Thoracic aorta (tissue), 2 donors: ENCODE measurements around the gene BPHL. TPM values are rescaled to one million over a fixed set of nuclear protein-coding genes. Genes with fewer than 3 reads are reported as not detected.

Source experiments
- ATAC-seq: fragments of 150-250 bp; one replicate; pipeline ENCODE4 v1.8.0; 2017; ENCODE audit warnings: low read depth; ENCODE audit not compliant: insufficient number of reproducible peaks, low FRiP score
- DNase-seq: peaks from one replicate; pipeline ENCODE4 v3.0.0-alpha.2; 2020; ENCODE audit warnings: low spot score
- H3K27ac ChIP-seq, 2 donors: fragments of 200-600 bp; sonication (generic); 1 replicate in 1 of 2; 2 replicates in 1 of 2; pipeline ENCODE4 v1.5.1; 2016; ENCODE audit warnings: mild to moderate bottlenecking in 2 of 2, moderate library complexity in 2 of 2
- H3K27me3 ChIP-seq: fragments of 200-600 bp; sonication (generic); replicated peaks from 2 replicates; pipeline ENCODE4 v1.6.0; 2016; ENCODE audit warnings: mild to moderate bottlenecking; ENCODE audit not compliant: insufficient read depth
- H3K36me3 ChIP-seq: fragments of 200-600 bp; sonication (generic); one replicate; pipeline ENCODE4 v1.5.1; 2016
- H3K4me1 ChIP-seq, 2 donors: fragments of 200-600 bp; sonication (generic); 1 replicate in 1 of 2; 2 replicates in 1 of 2; pipeline versions ENCODE4 v1.5.1 to v1.6.0; 2016; ENCODE audit warnings: low read depth in 2 of 2, mild to moderate bottlenecking in 1 of 2; ENCODE audit not compliant: control insufficient read depth in 1 of 2
- H3K4me3 ChIP-seq: fragments of 200-600 bp; sonication (generic); 2 replicates; pipeline ENCODE4 v1.5.1; 2016; ENCODE audit warnings: mild to moderate bottlenecking
- H3K9me3 ChIP-seq: fragments of 200-600 bp; sonication (generic); 2 replicates; pipeline ENCODE4 v1.5.1; 2016
- total RNA-seq, 2 donors: library from RNA; depleted of rRNA; stranded (reverse); fragments of >200 nt; gene quantifications; one replicate each; pipeline versions ENCODE4 v1.1.0 to v1.2.3, GENCODE V29; 2016
- TF ChIP-seq, protein P1 (sequence below): fragments of 200-600 bp; sonication (generic); IDR thresholded peaks from one replicate; pipeline ENCODE4 v1.5.1; 2019; ENCODE audit warnings: antibody characterized with exemption

BPHL gene
- total RNA-seq, 2 donors from 2014 or later: 3.8 to 4.2 TPM

DNA sequence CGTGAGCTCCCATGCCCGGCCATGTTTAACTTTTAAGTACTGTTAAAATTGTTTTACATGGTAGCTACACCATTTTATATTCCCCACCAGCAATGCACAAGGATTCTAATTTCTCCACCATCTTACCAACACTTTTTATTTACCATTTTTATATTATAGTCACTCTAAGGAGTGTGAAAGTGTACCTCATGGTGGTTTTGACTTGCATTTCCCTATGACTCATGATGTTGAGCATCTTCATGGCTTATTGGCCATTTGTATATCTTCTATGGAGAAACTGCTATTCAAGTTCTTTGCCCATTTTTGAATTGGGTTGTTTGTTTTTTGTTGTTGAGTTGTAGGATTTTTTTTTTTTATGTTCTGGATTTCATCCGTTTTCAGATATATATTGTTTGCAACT is 15.6 kb upstream of the BPHL start:
- Histone ChIP-seq H3K9me3 (no peaks in the 10 kb centered on the region), H3K4me3 (no peak overlapping the region), H3K36me3 (peaks cover 40% of the 10 kb centered on the region), H3K27me3 (no peaks in the 10 kb centered on the region), H3K4me1 (no peaks in the 10 kb centered on the region), H3K27ac (no peak overlapping the region)
- TF ChIP-seq, protein P1, sequence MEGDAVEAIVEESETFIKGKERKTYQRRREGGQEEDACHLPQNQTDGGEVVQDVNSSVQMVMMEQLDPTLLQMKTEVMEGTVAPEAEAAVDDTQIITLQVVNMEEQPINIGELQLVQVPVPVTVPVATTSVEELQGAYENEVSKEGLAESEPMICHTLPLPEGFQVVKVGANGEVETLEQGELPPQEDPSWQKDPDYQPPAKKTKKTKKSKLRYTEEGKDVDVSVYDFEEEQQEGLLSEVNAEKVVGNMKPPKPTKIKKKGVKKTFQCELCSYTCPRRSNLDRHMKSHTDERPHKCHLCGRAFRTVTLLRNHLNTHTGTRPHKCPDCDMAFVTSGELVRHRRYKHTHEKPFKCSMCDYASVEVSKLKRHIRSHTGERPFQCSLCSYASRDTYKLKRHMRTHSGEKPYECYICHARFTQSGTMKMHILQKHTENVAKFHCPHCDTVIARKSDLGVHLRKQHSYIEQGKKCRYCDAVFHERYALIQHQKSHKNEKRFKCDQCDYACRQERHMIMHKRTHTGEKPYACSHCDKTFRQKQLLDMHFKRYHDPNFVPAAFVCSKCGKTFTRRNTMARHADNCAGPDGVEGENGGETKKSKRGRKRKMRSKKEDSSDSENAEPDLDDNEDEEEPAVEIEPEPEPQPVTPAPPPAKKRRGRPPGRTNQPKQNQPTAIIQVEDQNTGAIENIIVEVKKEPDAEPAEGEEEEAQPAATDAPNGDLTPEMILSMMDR: no peak
- no peak for DNase-seq
- no peak for ATAC-seq

DNA sequence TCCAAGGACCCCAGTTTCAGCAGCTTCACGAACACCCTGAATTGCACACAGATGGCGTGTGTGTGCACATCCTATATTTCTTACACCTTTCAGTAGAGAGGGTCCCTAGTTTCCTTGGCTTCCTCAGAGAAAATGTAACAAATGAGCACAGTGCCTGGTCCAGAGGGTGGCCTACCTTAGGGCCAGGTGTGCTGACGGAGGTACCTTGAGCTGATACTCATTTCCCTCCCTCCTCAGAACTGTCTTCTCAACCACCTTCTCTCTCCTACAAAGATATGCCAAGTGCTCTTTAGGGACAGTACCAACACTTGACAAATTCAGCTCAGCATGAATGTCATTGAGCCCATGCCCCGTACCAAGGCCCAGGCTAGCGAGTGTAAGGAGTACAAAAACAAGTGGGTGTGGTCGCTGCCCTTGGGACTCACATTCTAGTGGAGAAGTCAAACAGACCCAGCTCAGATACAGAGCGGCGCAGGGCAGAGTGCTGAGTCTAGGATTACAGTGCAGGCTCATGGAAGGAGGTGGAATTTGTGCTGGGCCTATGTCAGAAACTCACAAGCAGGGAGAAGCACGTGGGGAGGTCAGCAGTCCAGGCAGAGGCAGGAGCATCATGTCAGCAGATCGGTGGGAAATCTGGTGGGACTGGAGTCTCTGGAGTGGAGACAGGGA is 9.6 kb upstream of the BPHL start:
- H3K36me3 ChIP-seq: peaks cover 71% of the 10 kb centered on the region
- DNase-seq (no peak), ATAC-seq (no peak)
- no peaks in the 10 kb centered on the region for H3K9me3 ChIP-seq
- H3K27me3 ChIP-seq: no peaks in the 10 kb centered on the region
- H3K4me3 ChIP-seq: no peak overlapping the region
- H3K4me1 ChIP-seq: no peaks in the 10 kb centered on the region
- TF ChIP-seq, protein P1: no peak
- no peak overlapping the region for H3K27ac ChIP-seq

DNA sequence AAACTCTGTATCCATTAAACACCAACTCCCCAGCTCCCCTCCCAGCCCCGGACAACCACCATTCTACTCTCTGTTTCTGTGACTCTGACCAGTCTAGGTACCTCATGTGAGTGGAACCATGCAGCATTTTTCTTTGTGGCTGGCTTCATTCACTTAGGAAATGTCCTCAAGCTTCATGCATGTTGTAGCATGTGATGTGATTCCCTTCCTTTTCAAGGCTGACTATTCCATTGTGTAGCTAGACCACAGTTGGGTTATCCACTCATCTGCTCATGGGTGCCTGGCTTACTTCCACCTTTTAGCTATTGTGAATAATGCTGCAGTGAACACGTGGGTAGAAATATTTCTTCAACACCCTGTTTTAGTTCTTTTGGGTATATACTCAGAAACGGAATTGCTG is 8.8 kb upstream of the BPHL start:
- no peaks in the 10 kb centered on the region for H3K9me3 ChIP-seq
- no peak for DNase-seq
- TF ChIP-seq, protein P1: no peak
- no peaks in the 10 kb centered on the region for H3K4me1 ChIP-seq
- peaks cover 72% of the 10 kb centered on the region for H3K36me3 ChIP-seq
- no peak for ATAC-seq
- H3K27ac ChIP-seq: no peak overlapping the region
- H3K4me3 ChIP-seq: no peak overlapping the region
- H3K27me3 ChIP-seq: no peaks in the 10 kb centered on the region

DNA sequence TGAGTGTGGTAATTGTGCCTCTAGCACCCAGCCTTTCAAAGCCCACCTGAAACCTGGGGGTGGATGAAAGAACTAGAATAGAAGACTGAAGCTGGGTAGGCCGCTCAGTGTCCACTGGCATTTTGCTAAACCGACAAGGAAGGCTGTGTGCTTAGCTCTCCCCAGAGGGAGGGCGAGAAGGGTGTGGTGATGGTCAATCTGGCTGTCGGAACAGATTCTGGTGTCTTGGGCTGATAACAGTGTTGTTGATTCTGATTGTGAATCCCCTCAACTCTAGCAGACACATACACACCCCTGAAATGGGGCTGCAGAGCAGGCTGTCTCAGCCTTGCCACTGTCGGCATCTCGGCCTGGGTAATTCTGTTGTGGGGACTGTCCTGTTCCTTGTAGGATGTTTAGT is 4.1 kb upstream of the BPHL start:
- DNase-seq (no peak), ATAC-seq (no peak)
- peaks cover 0 to 15% of the 10 kb centered on the region in 2 donors for H3K4me1 ChIP-seq
- H3K27me3 ChIP-seq: no peaks in the 10 kb centered on the region
- H3K27ac ChIP-seq: no peak overlapping the region
- peaks cover 40% of the 10 kb centered on the region for H3K36me3 ChIP-seq
- TF ChIP-seq, protein P1: no peak
- no peak overlapping the region for H3K4me3 ChIP-seq
- no peaks in the 10 kb centered on the region for H3K9me3 ChIP-seq

DNA sequence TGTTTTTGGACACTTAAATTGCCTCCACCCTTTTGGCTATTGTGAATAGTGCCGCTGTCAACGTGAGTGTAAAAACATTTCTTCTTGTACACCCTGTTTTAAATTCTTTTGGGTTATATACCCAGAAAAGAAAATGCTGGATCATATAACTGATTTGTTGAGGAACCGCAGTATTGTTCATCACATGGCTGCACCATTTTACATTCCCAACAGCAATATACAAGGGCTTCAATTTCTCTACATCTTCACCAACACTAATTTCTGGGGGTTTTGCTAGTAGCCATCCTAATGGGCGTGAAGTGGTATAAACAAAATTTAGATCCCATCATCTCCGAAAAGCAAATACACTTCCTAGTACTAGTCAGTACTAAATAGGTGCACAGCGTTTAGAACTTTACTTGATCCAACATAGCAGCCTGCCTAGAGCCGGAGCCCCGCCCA is 579 bp upstream of the BPHL start:
- TF ChIP-seq, protein P1: no peak
- Histone ChIP-seq H3K9me3 (no peaks in the 10 kb centered on the region), H3K36me3 (peaks cover 20% of the 10 kb centered on the region), H3K27me3 (no peaks in the 10 kb centered on the region), H3K27ac (peak overlapping the region; percentile 89 to 90), H3K4me1 (peaks cover 0 to 18% of the 10 kb centered on the region in 2 donors), H3K4me3 (peak overlapping the region; percentile 86)
- DNase-seq: no peak
- no peak for ATAC-seq
